ENCODE results near the gene SLC6A20. TPM values are rescaled to one million over a fixed set of nuclear protein-coding genes. Genes with fewer than 3 reads are reported as not detected.

The SLC6A20 gene
- total RNA-seq, 1 experiment from 2014 or later, result 0.09 TPM

GRCh38 chr3:45772341-45773035 is 23.8 kb downstream of the SLC6A20 start:
- peaks cover 2 to 8% of the 10 kb centered on the region in 2 experiments; a peak in 4 of 5 replicates for H3K9me3 Mint-ChIP-seq
- H2AK5ac ChIP-seq (ENCODE audit: insufficient read length, low read length), result no peak overlapping the region
- H4K5ac ChIP-seq (ENCODE audit: insufficient read length, low read depth, low read length), result no peak overlapping the region
- no peaks in the 10 kb centered on the region for H3K79me2 ChIP-seq (ENCODE audit: insufficient read depth, low read length)
- H2BK15ac ChIP-seq (ENCODE audit: low read depth, low read length), result no peak overlapping the region
- H2BK12ac ChIP-seq (ENCODE audit: insufficient read length, low read depth, low read length), result no peak overlapping the region
- no peak overlapping the region for H2BK120ac ChIP-seq (ENCODE audit: low read depth, low read length, poor library complexity, severe bottlenecking)
- H3K4ac ChIP-seq (ENCODE audit: low read depth, low read length), result no peak overlapping the region
- no peak overlapping the region for H3K9ac ChIP-seq (ENCODE audit: extremely low read depth, insufficient read length, low read length)
- no peaks in the 10 kb centered on the region for H3K23me2 ChIP-seq (ENCODE audit: insufficient read length, low read depth, low read length, poor library complexity, severe bottlenecking)
- no peaks in the 10 kb centered on the region for H3K4me1 ChIP-seq (ENCODE audit: insufficient read depth, low read length)
- H2BK20ac ChIP-seq (ENCODE audit: low read depth, low read length, poor library complexity, severe bottlenecking), result no peak overlapping the region
- no peak for DNase-seq
- H3K4me2 ChIP-seq (ENCODE audit: insufficient read depth, insufficient read length, low read length), result no peak overlapping the region
- no peak overlapping the region for H3K14ac ChIP-seq (ENCODE audit: insufficient read depth, low read length)
- H3K4me3 Mint-ChIP-seq, result no peak overlapping the region
- no peak overlapping the region for H2BK5ac ChIP-seq (ENCODE audit: insufficient read length, low read length)
- H3K27ac ChIP-seq (ENCODE audit: insufficient read length, low read depth, low read length), result no peak overlapping the region
- no peak for TF ChIP-seq CTCF (conservative IDR thresholded peaks at IDR 0.05)
- no peaks in the 10 kb centered on the region for H3K9me3 ChIP-seq (ENCODE audit: control insufficient read depth, low read depth, low read length)
- H4K20me1 ChIP-seq (ENCODE audit: control insufficient read depth, insufficient read depth, insufficient read length), result no peaks in the 10 kb centered on the region
- H3T11ph ChIP-seq (ENCODE audit: low read length), result no peak overlapping the region
- no peak overlapping the region for H3K56ac ChIP-seq (ENCODE audit: insufficient read length, low read depth, low read length)
- H4K8ac ChIP-seq (replicated peaks; ENCODE audit: insufficient read length, low read depth, low read length), result no peak overlapping the region
- H3K79me1 ChIP-seq (ENCODE audit: insufficient read depth, low read depth, low read length, poor library complexity, severe bottlenecking), result no peaks in the 10 kb centered on the region
- H2AFZ ChIP-seq (ENCODE audit: low read length), result no peak overlapping the region
- no peaks in the 10 kb centered on the region for H3K27me3 ChIP-seq (ENCODE audit: insufficient read depth, low read length)
- no peak overlapping the region for H3K18ac ChIP-seq (ENCODE audit: insufficient read length, low read depth, low read length)
- peaks cover 11% of the 10 kb centered on the region in 2 experiments for H3K4me1 Mint-ChIP-seq
- no peak overlapping the region for H3K23ac ChIP-seq (ENCODE audit: insufficient read length, low read depth, low read length)
- H4K91ac ChIP-seq (ENCODE audit: insufficient read length, low read depth, low read length), result no peak overlapping the region
- H3K27me3 Mint-ChIP-seq (ENCODE audit: low read depth), result peaks cover 5% of the 10 kb centered on the region
- peaks cover 0 to 5% (median 2%) of the 10 kb centered on the region in 3 experiments; a peak in 4 of 7 replicates for H3K36me3 Mint-ChIP-seq (ENCODE audit: insufficient read depth in 1 of 3, low read depth in 3 of 3)
- no CpG with 5 or more reads among the region's 16 CpGs for WGBS (ENCODE audit: extremely low coverage, insufficient read length, low lambda C conversion rate)
- no peak overlapping the region for H3K27ac Mint-ChIP-seq
